ENCODE measurements around the gene LRRC46. TPM values are rescaled to one million over a fixed set of nuclear protein-coding genes. Genes with fewer than 3 reads are reported as not detected.

The LRRC46 gene
- total RNA-seq, 1 donor from 2014 or later: 1.7 TPM

DNA sequence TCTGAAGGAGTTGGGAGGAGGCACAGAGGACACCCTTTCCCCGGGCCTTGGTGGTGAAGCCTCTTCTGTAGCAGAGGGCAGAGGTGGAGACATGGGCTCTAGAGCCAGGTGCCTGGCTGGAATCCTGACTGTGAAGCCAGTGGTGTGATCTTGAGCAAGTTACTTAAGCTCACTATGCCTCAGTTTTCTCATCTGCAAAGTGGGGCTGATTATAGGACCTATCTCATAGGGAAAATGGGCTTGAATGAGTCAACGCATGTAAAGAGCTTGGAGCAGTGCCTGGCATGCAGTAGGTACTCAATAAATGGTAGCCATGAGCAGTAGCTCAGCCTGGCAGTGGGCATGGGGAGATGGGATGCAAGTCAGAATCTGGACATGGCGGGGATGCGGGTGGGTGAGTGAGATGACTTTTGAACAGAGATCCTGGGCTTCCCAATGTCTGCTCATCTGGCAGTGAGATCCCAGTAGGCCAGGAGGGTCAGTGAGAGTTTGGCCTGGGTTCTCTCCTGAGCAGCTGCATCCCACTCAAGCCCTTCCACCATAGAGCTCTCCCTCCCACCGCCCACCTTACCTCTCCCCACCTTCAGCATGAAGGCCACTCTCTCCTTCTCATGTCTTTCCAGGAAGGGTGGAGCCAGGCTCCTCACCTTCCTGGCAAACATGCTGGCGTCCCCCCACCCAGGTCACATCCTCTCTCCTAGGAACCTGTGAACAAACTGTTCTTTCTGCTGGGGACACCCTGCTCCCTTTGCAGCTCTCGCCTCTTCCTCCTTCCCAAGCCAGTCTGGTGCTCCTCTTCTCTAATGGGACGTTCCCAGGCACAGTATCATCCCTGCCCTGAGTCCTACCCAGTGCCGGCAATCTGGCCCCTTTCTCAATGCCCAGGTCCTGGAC is 51.5 kb downstream of the LRRC46 start:
- H3K9me3 Mint-ChIP-seq (ENCODE audit: low read depth): no peaks in the 10 kb centered on the region
- no peak overlapping the region for H3K4me3 Mint-ChIP-seq (ENCODE audit: low read depth)
- H3K4me1 Mint-ChIP-seq (ENCODE audit: low read depth): peaks cover 15% of the 10 kb centered on the region
- H3K27me3 Mint-ChIP-seq: peaks cover 11% of the 10 kb centered on the region
- DNase-seq (ENCODE audit: low spot score, unreplicated experiment): no peak
- no peaks in the 10 kb centered on the region for H3K36me3 Mint-ChIP-seq (ENCODE audit: insufficient read depth)
- TF ChIP-seq, protein P1, sequence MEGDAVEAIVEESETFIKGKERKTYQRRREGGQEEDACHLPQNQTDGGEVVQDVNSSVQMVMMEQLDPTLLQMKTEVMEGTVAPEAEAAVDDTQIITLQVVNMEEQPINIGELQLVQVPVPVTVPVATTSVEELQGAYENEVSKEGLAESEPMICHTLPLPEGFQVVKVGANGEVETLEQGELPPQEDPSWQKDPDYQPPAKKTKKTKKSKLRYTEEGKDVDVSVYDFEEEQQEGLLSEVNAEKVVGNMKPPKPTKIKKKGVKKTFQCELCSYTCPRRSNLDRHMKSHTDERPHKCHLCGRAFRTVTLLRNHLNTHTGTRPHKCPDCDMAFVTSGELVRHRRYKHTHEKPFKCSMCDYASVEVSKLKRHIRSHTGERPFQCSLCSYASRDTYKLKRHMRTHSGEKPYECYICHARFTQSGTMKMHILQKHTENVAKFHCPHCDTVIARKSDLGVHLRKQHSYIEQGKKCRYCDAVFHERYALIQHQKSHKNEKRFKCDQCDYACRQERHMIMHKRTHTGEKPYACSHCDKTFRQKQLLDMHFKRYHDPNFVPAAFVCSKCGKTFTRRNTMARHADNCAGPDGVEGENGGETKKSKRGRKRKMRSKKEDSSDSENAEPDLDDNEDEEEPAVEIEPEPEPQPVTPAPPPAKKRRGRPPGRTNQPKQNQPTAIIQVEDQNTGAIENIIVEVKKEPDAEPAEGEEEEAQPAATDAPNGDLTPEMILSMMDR (IDR thresholded peaks at IDR 0.05; ENCODE audit: unreplicated experiment): no peak
- no peak overlapping the region for H3K27ac Mint-ChIP-seq

DNA sequence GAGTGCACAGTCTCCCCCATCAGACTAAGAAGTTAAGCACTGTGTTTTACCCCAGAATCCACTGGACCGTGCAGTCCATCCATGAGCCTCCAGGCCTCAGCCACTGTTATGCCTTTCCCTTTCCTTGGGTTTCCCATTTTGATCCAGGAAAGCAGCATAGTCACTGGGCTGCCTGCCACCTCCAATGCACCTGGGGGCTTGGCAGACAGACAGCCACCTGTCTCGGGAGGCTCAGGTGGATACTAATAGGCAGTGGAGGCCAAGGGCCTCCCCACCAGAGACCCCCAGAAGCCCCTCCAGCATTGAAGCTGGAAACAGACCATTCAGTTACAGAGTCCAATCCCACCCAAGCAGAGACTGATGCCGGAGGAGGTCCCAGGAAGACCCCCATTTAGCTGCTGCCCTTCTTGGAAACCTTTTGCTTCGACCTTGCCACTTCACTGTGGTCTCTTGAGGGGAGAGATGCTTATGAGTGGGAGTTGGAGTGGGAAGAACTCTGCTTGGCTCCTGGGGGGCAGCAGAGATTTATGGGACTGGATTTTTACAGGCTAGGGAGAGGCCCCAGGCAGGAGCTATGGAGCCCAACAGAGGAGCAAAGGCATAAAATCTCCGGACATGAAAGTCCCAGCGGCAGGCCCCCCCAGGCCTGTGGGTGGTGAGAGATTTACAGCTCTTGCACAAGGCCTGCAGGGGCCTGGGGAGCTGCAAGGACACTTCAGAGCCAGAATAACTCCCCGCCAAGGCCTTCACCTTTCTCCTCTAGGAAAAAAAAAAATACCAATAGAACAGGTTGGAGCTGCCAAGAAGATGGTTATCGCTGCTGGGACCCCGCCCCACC is 52.3 kb downstream of the LRRC46 start:
- Mint-ChIP-seq H3K36me3 (ENCODE audit: insufficient read depth) (no peaks in the 10 kb centered on the region), H3K9me3 (ENCODE audit: low read depth) (no peaks in the 10 kb centered on the region), H3K4me3 (ENCODE audit: low read depth) (no peak overlapping the region), H3K27me3 (peaks cover 8% of the 10 kb centered on the region), H3K4me1 (ENCODE audit: low read depth) (peaks cover 11% of the 10 kb centered on the region), H3K27ac (peak overlapping the region; percentile 37)
- TF ChIP-seq, protein P1 (IDR thresholded peaks at IDR 0.05; ENCODE audit: unreplicated experiment): no peak
- no peak for DNase-seq (ENCODE audit: low spot score, unreplicated experiment)

DNA sequence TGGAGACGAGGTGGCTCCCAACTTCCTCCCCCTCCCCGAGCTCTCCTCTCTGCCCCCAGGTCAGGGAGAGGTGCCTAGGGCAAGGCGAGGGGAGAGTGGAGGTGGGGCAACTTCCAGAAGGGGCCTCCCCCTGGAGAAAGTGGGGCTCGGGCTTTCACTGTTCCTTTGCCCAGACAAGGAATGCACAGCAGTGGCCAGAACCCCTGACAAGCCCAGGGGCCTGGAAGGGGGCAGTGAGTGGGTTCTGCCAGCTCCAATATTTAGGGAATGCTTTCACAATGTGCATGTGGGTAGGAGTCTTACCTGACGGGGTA is 52.9 kb downstream of the LRRC46 start:
- no peaks in the 10 kb centered on the region for H3K36me3 Mint-ChIP-seq (ENCODE audit: insufficient read depth)
- H3K27me3 Mint-ChIP-seq: peaks cover 4% of the 10 kb centered on the region
- TF ChIP-seq, protein P1 (IDR thresholded peaks at IDR 0.05; ENCODE audit: unreplicated experiment): no peak
- no peak for DNase-seq (ENCODE audit: low spot score, unreplicated experiment)
- peaks cover 7% of the 10 kb centered on the region for H3K4me1 Mint-ChIP-seq (ENCODE audit: low read depth)
- no peak overlapping the region for H3K27ac Mint-ChIP-seq
- no peaks in the 10 kb centered on the region for H3K9me3 Mint-ChIP-seq (ENCODE audit: low read depth)
- no peak overlapping the region for H3K4me3 Mint-ChIP-seq (ENCODE audit: low read depth)

DNA sequence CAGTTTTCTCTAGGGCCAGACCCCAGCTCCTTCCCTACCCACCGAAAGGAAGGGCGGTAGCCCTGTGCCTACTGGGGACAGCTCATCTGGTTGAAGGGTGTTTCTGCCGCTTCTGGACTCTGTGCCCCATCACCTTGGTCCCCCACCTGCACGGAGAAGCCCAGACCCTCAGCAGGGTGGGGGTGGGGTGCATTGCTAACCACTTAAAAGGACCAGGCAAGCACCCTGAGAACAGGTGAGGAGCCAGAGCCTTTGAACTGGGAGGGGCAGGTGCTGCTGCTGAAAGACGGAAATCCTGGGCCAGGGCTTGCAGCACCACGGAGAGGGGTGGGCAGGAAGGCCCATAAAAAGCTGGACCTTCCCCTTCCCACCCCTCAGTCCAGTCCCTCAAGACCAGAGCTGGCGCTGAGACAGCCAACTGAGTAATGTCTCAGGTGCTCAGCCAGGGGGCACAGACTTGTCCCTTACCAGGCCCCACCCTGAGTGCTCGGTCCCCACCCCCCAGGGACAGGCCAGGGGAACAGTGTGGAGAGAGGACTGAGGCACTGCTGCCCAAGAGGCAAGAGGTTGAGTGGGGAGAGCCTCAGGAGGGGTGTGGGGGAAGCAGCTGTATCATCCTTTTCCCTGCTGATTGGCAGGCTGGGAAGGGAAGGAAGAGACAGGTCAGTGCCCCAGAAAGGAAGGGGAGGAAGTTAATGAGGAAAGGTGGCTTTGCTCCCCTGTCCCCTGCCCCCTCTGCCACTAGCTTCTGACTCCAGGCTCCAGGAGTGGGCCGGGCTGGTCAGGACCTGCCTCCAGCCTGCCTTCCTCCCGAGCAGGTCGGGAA is 53.6 kb downstream of the LRRC46 start:
- Mint-ChIP-seq H3K4me3 (ENCODE audit: low read depth) (no peak overlapping the region), H3K9me3 (ENCODE audit: low read depth) (no peaks in the 10 kb centered on the region), H3K27me3 (peaks cover 4% of the 10 kb centered on the region), H3K27ac (no peak overlapping the region), H3K4me1 (ENCODE audit: low read depth) (peaks cover 7% of the 10 kb centered on the region), H3K36me3 (ENCODE audit: insufficient read depth) (no peaks in the 10 kb centered on the region)
- TF ChIP-seq, protein P1 (IDR thresholded peaks at IDR 0.05; ENCODE audit: unreplicated experiment): no peak
- no peak for DNase-seq (ENCODE audit: low spot score, unreplicated experiment)

Other genes starting within 250 kb of the LRRC46 start
- 379 and 386 TPM in 2 replicates for gene KPNB1, start 181.8 kb upstream of the LRRC46 start, total RNA-seq
- 21.7 and 23.2 TPM in 2 replicates for gene TBKBP1, start 137.5 kb upstream of the LRRC46 start, total RNA-seq
- gene TBX21, start 98.4 kb upstream of the LRRC46 start, total RNA-seq: not detected in 2 replicates
- 20.5 and 26.2 TPM in 2 replicates for gene OSBPL7, start 9.9 kb upstream of the LRRC46 start, total RNA-seq
- gene MRPL10, start 129 bp upstream of the LRRC46 start, total RNA-seq: 41.1 and 44.1 TPM in 2 replicates
- gene SCRN2, start 9.6 kb downstream of the LRRC46 start, total RNA-seq: 58.6 and 59.0 TPM in 2 replicates
- gene SP6, start 19.5 kb downstream of the LRRC46 start, total RNA-seq: 0.74 and 1.1 TPM in 2 replicates
- gene SP2, start 64.6 kb downstream of the LRRC46 start, total RNA-seq: 16.0 and 18.6 TPM in 2 replicates
- gene PNPO, start 109.9 kb downstream of the LRRC46 start, total RNA-seq: 11.9 and 12.2 TPM in 2 replicates
- gene PRR15L, start 126.2 kb downstream of the LRRC46 start, total RNA-seq: 32.2 and 36.1 TPM in 2 replicates
- 336 and 344 TPM in 2 replicates for gene CDK5RAP3, start 139.4 kb downstream of the LRRC46 start, total RNA-seq
- 0.64 TPM in 1 of 2 replicates, not detected in the other for gene COPZ2, start 206.1 kb downstream of the LRRC46 start, total RNA-seq
- 123 and 124 TPM in 2 replicates for gene NFE2L1, start 216.7 kb downstream of the LRRC46 start, total RNA-seq

Measured in progenitor cell of endocrine pancreas (in vitro differentiated cells).